SK-N-SH treated with all-trans-retinoic acid at 6 μM for 48 hours (cell line): ENCODE results near the gene CDYL.

ENCODE experiments used
- POU6F1 ChIP-seq: fragments of 250-450 bp; sonication (Bioruptor Pico); IDR thresholded peaks from 2 replicates; pipeline ENCODE4 v1.8.0; 2021; ENCODE audit warnings: low read depth, mild to moderate bottlenecking, moderate library complexity, borderline replicate concordance
- ZNF70 ChIP-seq: fragments of 450-650 bp; formaldehyde crosslinking; IDR thresholded peaks from 2 replicates; pipeline ENCODE4 v1.5.0; 2020; ENCODE audit warnings: mild to moderate bottlenecking, moderate library complexity

DNA sequence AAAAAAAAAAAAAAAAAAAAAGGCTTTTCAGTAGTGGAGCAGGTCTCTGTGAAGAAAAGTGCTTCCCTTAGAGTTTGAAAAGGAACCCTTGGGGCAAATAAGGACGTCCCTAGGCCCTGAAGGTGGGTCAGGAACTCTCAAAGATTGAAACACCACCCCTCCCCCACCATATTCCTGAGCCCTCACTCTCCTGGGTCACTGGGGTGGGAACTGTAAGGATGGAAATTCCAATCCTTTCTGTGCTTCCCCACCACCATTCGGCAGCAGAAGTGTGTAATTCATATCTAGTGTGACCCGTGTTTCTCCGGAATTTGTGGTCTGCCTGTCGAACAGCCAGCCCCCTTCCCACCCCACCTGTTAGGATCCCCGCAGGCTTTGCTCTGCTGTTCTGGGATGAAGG is 12.3 kb downstream of the CDYL start:
- no peak for TF ChIP-seq ZNF70 (CRISPR knock-in tag)
- TF ChIP-seq POU6F1, result no peak
